ENCODE results near the gene AIFM1.

Gene AIFM1

DNA sequence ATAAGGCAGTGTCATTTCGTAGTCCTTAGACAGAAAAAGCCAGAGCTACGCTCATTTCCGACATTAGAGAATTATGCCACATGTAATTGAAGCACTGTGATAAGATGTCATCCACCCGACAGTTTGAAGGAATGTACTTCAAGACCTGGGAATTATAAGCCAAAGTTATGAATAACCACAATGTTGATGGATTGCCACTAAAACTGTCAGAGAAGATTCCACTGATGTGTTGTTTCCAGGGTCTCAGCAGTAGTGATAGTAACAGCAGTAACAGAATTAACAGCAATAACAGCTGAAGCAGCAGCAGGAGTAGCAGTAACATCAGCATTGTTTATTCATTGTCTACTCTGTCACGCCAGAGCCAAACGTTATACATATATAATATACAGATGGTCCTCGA lies 30.8 kb upstream of the AIFM1 start:
- TF ChIP-seq, protein P1, sequence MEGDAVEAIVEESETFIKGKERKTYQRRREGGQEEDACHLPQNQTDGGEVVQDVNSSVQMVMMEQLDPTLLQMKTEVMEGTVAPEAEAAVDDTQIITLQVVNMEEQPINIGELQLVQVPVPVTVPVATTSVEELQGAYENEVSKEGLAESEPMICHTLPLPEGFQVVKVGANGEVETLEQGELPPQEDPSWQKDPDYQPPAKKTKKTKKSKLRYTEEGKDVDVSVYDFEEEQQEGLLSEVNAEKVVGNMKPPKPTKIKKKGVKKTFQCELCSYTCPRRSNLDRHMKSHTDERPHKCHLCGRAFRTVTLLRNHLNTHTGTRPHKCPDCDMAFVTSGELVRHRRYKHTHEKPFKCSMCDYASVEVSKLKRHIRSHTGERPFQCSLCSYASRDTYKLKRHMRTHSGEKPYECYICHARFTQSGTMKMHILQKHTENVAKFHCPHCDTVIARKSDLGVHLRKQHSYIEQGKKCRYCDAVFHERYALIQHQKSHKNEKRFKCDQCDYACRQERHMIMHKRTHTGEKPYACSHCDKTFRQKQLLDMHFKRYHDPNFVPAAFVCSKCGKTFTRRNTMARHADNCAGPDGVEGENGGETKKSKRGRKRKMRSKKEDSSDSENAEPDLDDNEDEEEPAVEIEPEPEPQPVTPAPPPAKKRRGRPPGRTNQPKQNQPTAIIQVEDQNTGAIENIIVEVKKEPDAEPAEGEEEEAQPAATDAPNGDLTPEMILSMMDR (IDR thresholded peaks at IDR 0.05; ENCODE audit: extremely low read depth, insufficient read depth, missing control alignments), result no peak
- DNase-seq (ENCODE audit: low spot score), result no peak
- in situ Hi-C loops (cut with MboI; ENCODE audit: low pct_unique_long_range_greater_than_20kb, low sequenced_read_pairs, unreplicated experiment), result no loop called here

DNA sequence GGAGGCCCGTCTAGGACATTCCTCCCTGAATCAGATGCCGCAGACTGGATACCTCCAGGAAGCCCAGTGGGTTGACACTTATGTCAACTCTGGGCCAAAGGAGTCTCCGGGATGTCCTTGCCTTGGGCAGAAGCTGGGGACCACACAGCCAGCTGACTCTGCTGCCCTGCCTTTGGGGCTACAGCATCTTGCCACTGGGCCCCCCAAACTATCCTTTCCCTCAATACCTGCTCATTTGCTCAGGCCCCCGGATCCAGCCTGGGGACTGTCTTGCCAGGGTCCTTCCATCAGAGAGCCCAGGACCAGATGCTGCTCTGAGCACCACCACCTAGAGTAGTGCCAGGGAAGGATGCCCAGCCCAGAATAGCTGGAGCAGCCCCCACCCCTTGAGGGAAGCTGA lies 25.2 kb upstream of the AIFM1 start:
- in situ Hi-C loops (cut with MboI; ENCODE audit: low pct_unique_long_range_greater_than_20kb, low sequenced_read_pairs, unreplicated experiment), result no loop called here
- no peak for DNase-seq (ENCODE audit: low spot score)
- TF ChIP-seq, protein P1 (IDR thresholded peaks at IDR 0.05; ENCODE audit: extremely low read depth, insufficient read depth, missing control alignments), result no peak

DNA sequence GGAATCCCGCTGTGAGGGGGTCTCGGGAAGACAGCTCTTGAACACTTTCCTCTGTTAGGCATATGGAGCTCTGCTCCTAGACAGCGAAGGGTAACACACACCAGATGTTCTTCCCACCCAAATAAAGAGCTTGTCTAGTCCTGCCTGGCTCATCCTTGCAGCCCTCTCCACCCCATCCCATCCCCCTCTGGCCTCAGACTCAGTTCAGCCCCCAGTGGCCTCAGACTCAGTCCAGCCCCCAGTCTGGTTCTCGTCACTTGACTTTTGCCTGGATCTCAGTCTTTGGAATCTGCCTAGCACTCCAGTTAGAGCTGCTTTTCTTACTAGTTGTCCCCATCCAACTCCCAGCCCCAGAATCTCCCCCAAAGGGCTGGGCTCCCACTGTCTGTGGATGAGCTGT lies 21.0 kb upstream of the AIFM1 start:
- no peak for DNase-seq (ENCODE audit: low spot score)
- TF ChIP-seq, protein P1 (IDR thresholded peaks at IDR 0.05; ENCODE audit: extremely low read depth, insufficient read depth, missing control alignments), result no peak
- in situ Hi-C loops (cut with MboI; ENCODE audit: low pct_unique_long_range_greater_than_20kb, low sequenced_read_pairs, unreplicated experiment), result no loop called here

DNA sequence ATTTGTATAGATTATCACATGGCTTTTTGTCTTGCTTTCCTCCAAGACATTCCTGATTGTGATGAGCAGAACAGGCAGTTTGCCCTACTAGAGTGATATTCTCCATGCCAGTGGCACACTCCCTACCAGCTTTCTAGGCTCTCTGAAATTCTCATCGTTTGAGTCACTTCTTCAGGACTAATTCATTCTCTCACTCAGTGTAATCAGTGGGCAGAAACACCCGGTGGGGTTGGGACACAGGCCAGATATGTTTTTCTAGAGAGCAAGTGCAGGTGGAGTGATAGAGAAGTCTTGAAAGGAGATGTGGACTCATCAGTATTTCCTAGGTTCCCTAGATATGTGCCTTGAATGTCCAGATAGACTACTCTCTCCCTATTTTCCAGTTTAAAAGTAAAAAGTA lies 19.2 kb upstream of the AIFM1 start:
- in situ Hi-C loops (cut with MboI; ENCODE audit: low pct_unique_long_range_greater_than_20kb, low sequenced_read_pairs, unreplicated experiment), result no loop called here
- DNase-seq (ENCODE audit: low spot score), result no peak
- TF ChIP-seq, protein P1 (IDR thresholded peaks at IDR 0.05; ENCODE audit: extremely low read depth, insufficient read depth, missing control alignments), result no peak

DNA sequence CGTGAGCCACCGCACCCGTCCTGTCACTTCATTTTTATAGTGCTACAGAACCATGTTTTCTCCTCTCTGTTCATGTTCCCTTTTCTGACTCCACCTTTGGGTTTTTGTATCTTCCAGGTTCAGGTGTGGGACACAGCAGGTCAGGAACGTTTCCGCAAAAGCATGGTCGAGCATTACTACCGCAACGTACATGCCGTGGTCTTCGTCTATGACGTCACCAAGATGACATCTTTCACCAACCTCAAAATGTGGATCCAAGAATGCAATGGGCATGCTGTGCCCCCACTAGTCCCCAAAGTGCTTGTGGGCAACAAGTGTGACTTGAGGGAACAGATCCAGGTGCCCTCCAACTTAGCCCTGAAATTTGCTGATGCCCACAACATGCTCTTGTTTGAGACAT lies 18.5 kb upstream of the AIFM1 start:
- in situ Hi-C loops (cut with MboI; ENCODE audit: low pct_unique_long_range_greater_than_20kb, low sequenced_read_pairs, unreplicated experiment), result no loop called here
- TF ChIP-seq, protein P1 (IDR thresholded peaks at IDR 0.05; ENCODE audit: extremely low read depth, insufficient read depth, missing control alignments), result no peak
- no peak for DNase-seq (ENCODE audit: low spot score)

DNA sequence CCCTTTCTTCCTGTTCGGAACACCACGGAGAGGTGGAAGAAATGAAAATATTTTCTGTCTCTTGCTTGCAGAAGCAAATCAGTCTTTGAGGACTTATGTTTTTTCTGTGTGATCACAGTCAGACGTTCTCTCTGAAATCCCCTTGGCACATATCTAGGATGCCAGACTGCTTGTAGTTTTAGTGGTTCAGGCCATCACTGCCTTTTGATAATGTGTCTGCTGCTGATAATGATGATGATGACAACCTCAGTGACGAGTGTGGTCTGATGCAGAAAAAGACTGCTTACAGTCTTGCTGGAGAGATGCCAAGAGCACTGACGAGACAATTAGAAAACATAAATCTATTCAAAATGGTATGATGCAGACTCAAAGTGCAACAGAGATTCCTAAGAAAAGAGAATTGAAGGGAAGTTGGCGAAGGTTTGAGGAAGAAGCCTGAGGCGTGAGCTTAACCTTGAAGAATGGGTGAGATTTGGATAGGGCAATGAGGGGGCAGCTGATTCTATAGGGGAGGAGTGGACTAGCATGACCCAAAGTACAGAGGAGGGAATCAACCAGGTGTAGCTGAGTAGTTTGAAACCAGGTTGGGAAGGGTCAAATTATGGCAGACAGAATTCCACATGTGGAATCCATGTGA lies 14.1 kb upstream of the AIFM1 start:
- in situ Hi-C loops (cut with MboI; ENCODE audit: low pct_unique_long_range_greater_than_20kb, low sequenced_read_pairs, unreplicated experiment), result loop anchor here (10.0 kb wide), 1 partner anchor 105 kb away; no protein-coding TSS in a partner anchor
- no peak for DNase-seq (ENCODE audit: low spot score)

More for the DNA sequence above, 14.1 kb upstream of the AIFM1 start:
- TF ChIP-seq, protein P1 (IDR thresholded peaks at IDR 0.05; ENCODE audit: extremely low read depth, insufficient read depth, missing control alignments), result no peak
